Central memory CD8-positive, alpha-beta T cell (primary cell): ENCODE data around the gene ZBTB17.
"Not testable (repeated sequence)": the region's sequence is repeated elsewhere in the genome, so short reads cannot be mapped to it uniquely, and the experiment has no call there.

Source experiments
- ATAC-seq: fragments of 150-1000 bp; cut with Tn5 transposase; replicated peaks from 2 replicates; pipeline ENCODE4 v1.10.0; 2022; ENCODE audit warnings: mild to moderate bottlenecking, moderate FRiP score, moderate number of reproducible peaks; ENCODE audit not compliant: poor library complexity, severe bottlenecking; ENCODE audit errors: extremely low read depth
- DNase-seq, 2 donors: peaks; one replicate each; pipeline ENCODE4 v3.0.0; 2021; ENCODE audit warnings: low spot score in 2 of 2
- H3K27ac Mint-ChIP-seq: one replicate; pipeline ENCODE4 v1.8.0; 2022; ENCODE audit warnings: low read depth, mild to moderate bottlenecking, moderate library complexity, mixed read lengths
- H3K27me3 Mint-ChIP-seq: one replicate; pipeline ENCODE4 v1.8.0; 2022; ENCODE audit warnings: mixed read lengths
- H3K36me3 Mint-ChIP-seq: one replicate; pipeline ENCODE4 v1.8.0; 2022; ENCODE audit warnings: mild to moderate bottlenecking, moderate library complexity, mixed read lengths; ENCODE audit not compliant: insufficient read depth
- H3K4me1 Mint-ChIP-seq: one replicate; pipeline ENCODE4 v1.8.0; 2022; ENCODE audit warnings: mixed read lengths
- H3K4me3 Mint-ChIP-seq: one replicate; pipeline ENCODE4 v1.8.0; 2022; ENCODE audit warnings: mild to moderate bottlenecking, moderate library complexity, mixed read lengths
- H3K9me3 Mint-ChIP-seq: one replicate; pipeline ENCODE4 v1.8.0; 2022; ENCODE audit warnings: mixed read lengths

Gene ZBTB17

GRCh38 chr1:15918962-15919715 lies 56.8 kb downstream of the ZBTB17 start:
- H3K27ac Mint-ChIP-seq, result peak overlapping the region; percentile 62
- H3K36me3 Mint-ChIP-seq, result peaks cover 46% of the 10 kb centered on the region
- DNase-seq, result peak in 1 of 2 donors; percentile 33
- no peaks in the 10 kb centered on the region for H3K9me3 Mint-ChIP-seq
- no peaks in the 10 kb centered on the region for H3K27me3 Mint-ChIP-seq
- no peak overlapping the region for H3K4me3 Mint-ChIP-seq
- peaks cover 31% of the 10 kb centered on the region for H3K4me1 Mint-ChIP-seq
- ATAC-seq, result peak; percentile 91

- peak overlapping the region; percentile 75 for H3K27ac Mint-ChIP-seq
- peaks cover 37% of the 10 kb centered on the region for H3K36me3 Mint-ChIP-seq
- no peaks in the 10 kb centered on the region for H3K9me3 Mint-ChIP-seq
- H3K27me3 Mint-ChIP-seq, result no peaks in the 10 kb centered on the region
- H3K4me3 Mint-ChIP-seq, result peak overlapping the region; percentile 62
- DNase-seq (no peak), ATAC-seq (no peak)
- H3K4me1 Mint-ChIP-seq, result peaks cover 31% of the 10 kb centered on the region
Measured at GRCh38 chr1:15916916-15917315, 59.0 kb downstream of the ZBTB17 start.

- DNase-seq, result no peak
- Mint-ChIP-seq H3K9me3 (no peaks in the 10 kb centered on the region), H3K4me1 (peaks cover 31% of the 10 kb centered on the region), H3K4me3 (peak overlapping the region; percentile 62), H3K27ac (peak overlapping the region; percentile 75), H3K27me3 (no peaks in the 10 kb centered on the region), H3K36me3 (peaks cover 35% of the 10 kb centered on the region)
- ATAC-seq, result no peak
Measured at GRCh38 chr1:15916417-15916816, 59.5 kb downstream of the ZBTB17 start.

GRCh38 chr1:15915991-15916390 lies 59.9 kb downstream of the ZBTB17 start:
- DNase-seq (no peak), ATAC-seq (no peak)
- no peaks in the 10 kb centered on the region for H3K9me3 Mint-ChIP-seq
- peaks cover 34% of the 10 kb centered on the region for H3K36me3 Mint-ChIP-seq
- H3K27me3 Mint-ChIP-seq, result no peaks in the 10 kb centered on the region
- H3K4me3 Mint-ChIP-seq, result peak overlapping the region; percentile 62
- H3K4me1 Mint-ChIP-seq, result peaks cover 31% of the 10 kb centered on the region
- H3K27ac Mint-ChIP-seq, result peak overlapping the region; percentile 75

GRCh38 chr1:15913607-15914006 lies 62.3 kb downstream of the ZBTB17 start:
- H3K4me3 Mint-ChIP-seq, DNase-seq, H3K9me3 Mint-ChIP-seq, ATAC-seq, H3K27me3 Mint-ChIP-seq: not testable (repeated sequence)
- Mint-ChIP-seq H3K4me1 (peaks cover 26% of the 10 kb centered on the region), H3K27ac (peak overlapping the region; percentile 59), H3K36me3 (peaks cover 34% of the 10 kb centered on the region)

GRCh38 chr1:15911927-15912326 lies 64.0 kb downstream of the ZBTB17 start:
- no peaks in the 10 kb centered on the region for H3K9me3 Mint-ChIP-seq
- no peaks in the 10 kb centered on the region for H3K27me3 Mint-ChIP-seq
- H3K27ac Mint-ChIP-seq, result no peak overlapping the region
- ATAC-seq (no peak), DNase-seq (no peak)
- H3K4me1 Mint-ChIP-seq, result peaks cover 17% of the 10 kb centered on the region
- H3K4me3 Mint-ChIP-seq, result no peak overlapping the region
- H3K36me3 Mint-ChIP-seq, result peaks cover 32% of the 10 kb centered on the region

- H3K9me3 Mint-ChIP-seq, result no peaks in the 10 kb centered on the region
- H3K4me1 Mint-ChIP-seq, result peaks cover 9% of the 10 kb centered on the region
- DNase-seq (no peak), ATAC-seq (no peak)
- H3K27ac Mint-ChIP-seq, result no peak overlapping the region
- H3K4me3 Mint-ChIP-seq, result no peak overlapping the region
- peaks cover 35% of the 10 kb centered on the region for H3K36me3 Mint-ChIP-seq
- no peaks in the 10 kb centered on the region for H3K27me3 Mint-ChIP-seq
Measured at GRCh38 chr1:15911141-15911540, 64.8 kb downstream of the ZBTB17 start.

GRCh38 chr1:15908597-15908996 lies 67.3 kb downstream of the ZBTB17 start:
- H3K27ac Mint-ChIP-seq, result no peak overlapping the region
- H3K4me3 Mint-ChIP-seq, result no peak overlapping the region
- no peak for ATAC-seq
- peaks cover 5% of the 10 kb centered on the region for H3K4me1 Mint-ChIP-seq
- H3K9me3 Mint-ChIP-seq, result no peaks in the 10 kb centered on the region
- H3K27me3 Mint-ChIP-seq, result no peaks in the 10 kb centered on the region
- no peak for DNase-seq
- peaks cover 35% of the 10 kb centered on the region for H3K36me3 Mint-ChIP-seq

- Mint-ChIP-seq H3K9me3 (no peaks in the 10 kb centered on the region), H3K36me3 (peaks cover 14% of the 10 kb centered on the region), H3K4me1 (peaks cover 15% of the 10 kb centered on the region), H3K4me3 (no peak overlapping the region), H3K27ac (no peak overlapping the region), H3K27me3 (no peaks in the 10 kb centered on the region)
- ATAC-seq, result no peak
- DNase-seq, result no peak
Measured at GRCh38 chr1:15902882-15903281, 73.0 kb downstream of the ZBTB17 start.

- DNase-seq (no peak), ATAC-seq (no peak)
- Mint-ChIP-seq H3K27ac (no peak overlapping the region), H3K27me3 (no peaks in the 10 kb centered on the region), H3K36me3 (peaks cover 9% of the 10 kb centered on the region), H3K4me1 (peaks cover 24% of the 10 kb centered on the region), H3K9me3 (no peaks in the 10 kb centered on the region), H3K4me3 (no peak overlapping the region)
Measured at GRCh38 chr1:15900662-15901279, 75.1 kb downstream of the ZBTB17 start.

- H3K4me3 Mint-ChIP-seq, result no peak overlapping the region
- no peak for ATAC-seq
Measured at GRCh38 chr1:15899266-15899665, 76.6 kb downstream of the ZBTB17 start.

GRCh38 chr1:15896841-15897610 lies 78.9 kb downstream of the ZBTB17 start:
- H3K36me3 Mint-ChIP-seq, H3K27me3 Mint-ChIP-seq, H3K4me3 Mint-ChIP-seq, ATAC-seq, H3K9me3 Mint-ChIP-seq, DNase-seq: not testable (repeated sequence)
- peaks cover 38% of the 10 kb centered on the region for H3K4me1 Mint-ChIP-seq
- H3K27ac Mint-ChIP-seq, result peak overlapping the region; percentile 13

More at GRCh38 chr1:15899266-15899665, 76.6 kb downstream of the ZBTB17 start:
- Mint-ChIP-seq H3K27ac (no peak overlapping the region), H3K36me3 (peaks cover 5% of the 10 kb centered on the region), H3K9me3 (no peaks in the 10 kb centered on the region), H3K4me1 (peaks cover 30% of the 10 kb centered on the region), H3K27me3 (no peaks in the 10 kb centered on the region)
- no peak for DNase-seq
